NCI-H2196 (cell line): ENCODE measurements around the gene NHLH2.

Source experiments
- DNase-seq: peaks from one replicate; lab custom pipeline; 2025; ENCODE audit not compliant: unreplicated experiment; lab: John Stamatoyannopoulos, UW

The NHLH2 gene

DNA sequence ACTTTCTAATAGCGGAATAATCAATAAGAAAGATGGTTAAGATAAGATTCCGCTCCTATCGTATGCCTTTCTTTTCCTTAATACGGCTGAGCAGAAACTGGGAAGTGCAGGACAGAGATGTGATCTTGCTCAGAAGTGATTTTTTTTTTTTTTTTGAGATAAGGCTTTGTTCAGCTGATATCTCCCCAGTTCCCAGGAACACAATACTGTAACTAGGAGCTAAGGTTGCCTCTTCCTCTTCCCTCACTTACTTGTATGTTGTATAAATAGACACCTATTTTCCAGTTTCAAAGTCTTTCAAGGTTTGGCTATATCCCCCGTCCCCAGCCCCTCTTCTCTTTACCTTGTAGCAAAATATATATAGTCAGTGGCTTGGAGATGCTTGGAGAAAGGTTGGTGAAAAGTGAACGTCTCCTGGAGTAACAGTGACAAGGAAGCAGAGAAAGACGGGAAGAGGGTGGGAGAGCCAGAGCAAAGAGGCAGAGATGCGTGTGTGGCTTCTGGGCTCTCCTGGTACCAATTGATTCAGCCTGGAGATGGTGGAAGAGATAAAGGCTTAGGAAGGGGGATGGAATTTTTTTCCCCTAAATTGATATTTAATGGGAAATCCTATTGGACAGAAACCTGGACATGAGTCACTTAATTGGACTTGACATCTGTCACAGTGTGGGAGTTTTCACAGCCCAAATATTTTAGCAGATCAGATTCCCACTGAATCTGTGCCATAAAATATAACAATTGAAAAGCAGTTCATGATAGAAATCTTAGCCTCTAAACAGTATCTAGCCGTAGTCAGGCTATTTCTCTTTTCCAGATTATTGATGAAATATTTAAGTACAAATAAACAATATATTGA, at the start of gene NHLH2:
Gene NHLH2, minus strand, starts transcription at position 522 of the 856 bp plus-strand sequence. CDS start 2,754 bp downstream, outside the sequence.
- no peak for DNase-seq

- no peak for DNase-seq
These were observed 49.7 kb upstream of the NHLH2 start for GRCh38 chr1:115890580-115890979.

- DNase-seq: no peak
These were observed 48.0 kb upstream of the NHLH2 start for GRCh38 chr1:115888976-115889375.

DNA sequence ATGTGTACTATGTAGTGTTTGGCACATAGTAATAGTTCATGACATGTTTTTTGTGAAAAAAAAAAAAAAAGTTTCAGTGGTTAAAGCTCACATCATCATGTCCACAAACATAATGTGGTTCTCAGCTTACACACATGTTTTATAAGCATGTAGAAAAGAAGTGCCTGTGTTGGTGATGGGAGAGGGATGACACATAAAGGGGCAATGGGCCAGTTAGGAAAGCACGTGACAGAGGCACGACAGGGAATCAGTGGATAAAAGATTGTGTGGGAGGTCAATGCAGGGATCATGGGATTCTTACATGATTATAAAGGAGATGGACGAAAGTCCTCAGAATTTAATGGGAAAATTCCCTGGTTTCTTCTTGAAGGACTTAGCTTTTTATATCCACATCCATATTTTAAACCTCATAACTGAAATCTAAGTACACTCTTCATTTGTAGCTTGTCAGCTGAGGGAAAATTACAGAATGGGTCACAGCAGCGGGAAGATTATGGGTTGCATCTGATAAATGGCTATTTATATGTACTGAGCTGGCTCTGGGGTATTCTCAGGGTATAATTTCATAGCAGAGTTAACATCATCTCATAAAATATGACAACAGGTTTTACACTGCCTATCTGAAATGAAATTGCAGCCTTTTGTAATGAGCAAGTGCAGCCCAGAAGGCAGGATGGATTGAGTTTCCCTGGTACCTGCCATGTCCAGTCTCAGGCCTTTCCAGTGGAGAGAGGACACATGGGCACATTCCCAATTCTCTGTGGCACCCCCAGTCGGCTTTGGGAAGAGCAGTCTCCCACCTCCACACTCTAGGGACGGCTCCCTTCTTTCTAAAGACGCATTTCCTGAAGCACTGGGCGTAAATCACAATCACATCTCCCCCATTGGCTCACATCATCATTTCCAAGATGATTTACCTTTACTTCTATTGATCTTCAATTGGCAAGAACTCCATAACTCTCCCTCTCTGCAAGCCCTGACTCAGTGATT, 42.3 kb upstream of the NHLH2 start:
- DNase-seq: no peak

GRCh38 chr1:115880981-115881672, 40.2 kb upstream of the NHLH2 start:
- no peak for DNase-seq

- no peak for DNase-seq
These were observed 39.1 kb upstream of the NHLH2 start for GRCh38 chr1:115879977-115880376.

GRCh38 chr1:115877511-115877910, 36.6 kb upstream of the NHLH2 start:
- DNase-seq: no peak

- no peak for DNase-seq
These were observed 34.0 kb upstream of the NHLH2 start for GRCh38 chr1:115874904-115875303.

DNA sequence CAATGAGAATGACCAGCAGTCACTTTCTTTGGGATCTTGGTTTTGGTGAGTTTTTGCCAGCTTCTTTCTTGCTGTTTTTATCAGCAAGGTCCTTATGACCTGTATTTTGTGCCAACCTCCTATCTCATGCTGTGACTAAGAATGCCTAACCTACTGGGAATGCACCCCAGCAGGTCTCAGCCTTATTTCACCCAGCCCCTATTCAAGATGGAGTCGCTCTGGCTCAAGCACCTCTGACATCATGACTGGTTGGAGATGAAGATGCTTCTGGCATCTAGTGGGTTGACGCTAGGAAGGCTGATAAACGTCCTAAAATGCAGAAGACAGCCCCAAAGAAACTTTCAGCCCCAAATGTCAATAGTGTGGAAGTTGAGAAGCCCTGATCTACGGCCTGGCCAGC, 33.6 kb upstream of the NHLH2 start:
- no peak for DNase-seq

DNA sequence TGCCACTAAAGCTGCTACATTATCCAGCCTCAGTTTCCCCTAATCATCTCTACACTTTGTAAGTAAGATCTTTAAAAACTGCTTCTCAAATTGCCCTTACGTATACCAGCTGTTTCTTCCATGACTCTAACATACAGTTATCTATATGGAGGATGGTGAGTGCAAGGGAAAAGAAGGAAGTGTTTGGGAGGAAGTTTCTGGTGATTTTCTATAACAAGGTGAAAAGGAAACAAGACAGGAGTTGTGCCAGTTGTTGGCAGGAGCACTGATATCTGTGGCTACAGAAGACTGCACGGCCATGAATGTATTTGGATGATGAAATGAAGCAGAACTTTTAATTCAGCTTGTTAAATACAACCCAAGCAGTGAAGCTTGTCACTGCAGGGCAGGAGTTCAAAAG, 32.3 kb upstream of the NHLH2 start:
- no peak for DNase-seq

DNA sequence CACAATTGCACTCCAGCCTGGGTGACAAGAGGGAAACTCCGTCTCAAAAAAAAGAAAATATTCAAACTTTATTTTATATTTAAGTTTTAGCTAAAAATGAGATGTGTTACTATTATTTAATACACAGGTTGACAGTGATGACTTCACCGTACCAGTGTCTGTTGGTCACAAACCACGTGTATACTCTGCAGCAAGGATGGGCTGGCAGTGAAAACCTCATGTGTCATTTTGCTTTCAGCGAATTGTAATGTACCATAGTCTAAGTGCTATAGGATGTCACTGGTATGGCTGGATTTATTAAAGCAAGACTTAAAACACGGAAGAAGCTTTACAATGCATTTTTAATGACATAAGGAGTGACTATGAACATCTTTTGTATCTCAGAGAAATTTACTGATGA, 28.1 kb upstream of the NHLH2 start:
- no peak for DNase-seq

GRCh38 chr1:115867216-115867615, 26.3 kb upstream of the NHLH2 start:
- DNase-seq: no peak

- no peak for DNase-seq
These were observed 24.9 kb upstream of the NHLH2 start for GRCh38 chr1:115865704-115866380.

DNA sequence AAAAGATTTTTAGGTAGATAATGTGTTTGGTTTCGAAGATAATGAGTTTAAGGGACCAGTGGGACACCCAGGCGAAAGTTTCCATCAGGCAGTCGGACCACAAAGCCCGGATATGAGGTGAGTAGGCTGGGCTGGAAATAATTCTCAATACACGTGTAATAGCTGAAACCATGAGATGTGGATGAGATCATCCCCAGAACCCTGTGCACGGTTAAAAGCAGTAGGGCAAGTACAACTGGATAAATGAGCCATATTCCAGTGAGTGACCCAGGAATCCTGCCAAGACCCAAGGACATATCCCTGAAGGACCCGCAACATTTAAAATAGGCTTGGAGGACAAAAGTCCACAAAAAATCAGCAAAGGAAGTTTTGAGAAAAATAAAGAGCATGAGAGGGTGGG, 21.5 kb upstream of the NHLH2 start:
- no peak for DNase-seq

GRCh38 chr1:115854005-115854404, 13.1 kb upstream of the NHLH2 start:
- DNase-seq: no peak

GRCh38 chr1:115850937-115851336, 10.0 kb upstream of the NHLH2 start:
- DNase-seq: no peak

- DNase-seq: no peak
These were observed 6.9 kb upstream of the NHLH2 start for GRCh38 chr1:115847787-115848186.

DNA sequence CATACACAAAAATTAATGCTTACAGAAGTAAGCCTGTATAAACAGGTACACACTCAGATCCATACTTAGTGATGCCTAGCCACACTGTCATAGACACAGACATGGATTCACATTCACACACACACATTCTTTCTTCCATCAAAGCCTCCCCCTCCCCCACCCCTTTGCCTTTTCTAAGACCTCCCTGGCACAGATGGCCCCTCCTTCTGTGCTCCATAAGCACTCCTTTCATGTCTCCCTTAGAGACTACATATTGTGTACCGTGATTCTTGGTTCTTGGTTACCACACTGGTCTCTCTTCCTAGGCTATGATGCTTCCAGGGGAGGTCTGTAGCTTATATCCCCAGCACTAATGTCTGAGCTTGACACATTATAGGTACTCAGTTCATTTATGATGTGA, 2.0 kb upstream of the NHLH2 start:
- no peak for DNase-seq

DNA sequence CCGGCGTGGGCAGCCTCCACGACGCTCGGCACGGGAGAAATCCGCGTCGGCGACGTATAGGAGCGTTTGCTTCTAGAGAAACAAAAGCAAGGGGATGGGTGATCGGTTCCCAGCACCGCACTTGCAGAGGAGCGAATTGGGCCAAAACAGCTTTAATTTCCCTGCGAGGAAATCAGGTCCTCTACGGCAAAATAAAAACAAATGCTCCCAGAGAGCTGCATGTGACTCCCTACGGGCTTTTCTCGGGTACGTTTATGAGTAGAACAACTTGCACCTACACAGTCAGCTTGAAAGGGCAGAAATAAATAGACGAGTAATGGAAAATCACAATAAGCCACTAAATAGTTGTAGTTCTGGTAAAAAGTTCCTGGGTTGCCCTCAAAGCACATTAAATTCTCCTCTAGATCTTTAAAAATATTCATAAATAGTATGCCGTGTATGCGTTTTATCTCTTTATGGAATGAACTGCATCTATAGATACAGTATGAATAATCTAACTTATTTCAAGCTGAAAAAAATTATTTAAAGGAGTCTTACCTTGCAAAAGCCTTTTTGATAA, 1.2 kb downstream of the NHLH2 start:
- no peak for DNase-seq

DNA sequence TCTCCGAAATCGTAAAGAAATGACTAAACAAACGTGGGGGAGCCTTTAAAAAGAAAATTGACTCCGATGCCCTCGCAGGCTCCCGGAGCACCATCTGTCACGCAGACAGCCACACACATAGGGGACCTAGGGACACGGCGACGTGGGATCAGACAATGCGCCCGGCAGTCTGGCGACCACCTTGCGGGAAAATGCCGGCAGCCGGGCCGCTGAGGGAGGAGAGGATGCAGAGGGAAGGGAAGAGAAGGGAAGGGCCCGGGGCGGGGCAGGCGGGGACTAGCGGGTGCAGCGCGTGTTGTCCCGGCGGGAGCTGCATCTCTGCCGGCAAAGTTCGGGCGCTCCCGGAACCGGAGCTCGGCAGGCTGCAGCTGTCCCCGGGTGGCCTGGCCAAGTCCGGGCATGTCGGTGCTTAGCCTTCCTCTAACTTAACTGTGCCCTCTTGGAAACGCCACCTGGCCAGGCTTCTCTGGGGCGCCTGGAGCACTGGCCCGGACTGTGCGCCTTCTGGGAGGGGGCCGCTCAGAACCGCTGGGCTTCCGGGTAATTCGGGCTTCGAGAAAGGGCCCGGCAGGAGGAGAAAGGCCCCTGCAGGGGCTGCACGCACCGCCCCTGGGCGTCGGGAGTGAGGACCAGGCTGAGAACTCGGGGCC, 1.8 kb downstream of the NHLH2 start:
- no peak for DNase-seq
